GM19025 (cell line): ENCODE measurements around the gene IL16.

Source experiments
- ATAC-seq: cut with Tn5 transposase; IDR thresholded peaks from one replicate; pipeline ENCODE4 v1.9.1; 2021; ENCODE audit warnings: mild to moderate bottlenecking, low read depth, moderate library complexity; ENCODE audit not compliant: unreplicated experiment

The IL16 gene

DNA sequence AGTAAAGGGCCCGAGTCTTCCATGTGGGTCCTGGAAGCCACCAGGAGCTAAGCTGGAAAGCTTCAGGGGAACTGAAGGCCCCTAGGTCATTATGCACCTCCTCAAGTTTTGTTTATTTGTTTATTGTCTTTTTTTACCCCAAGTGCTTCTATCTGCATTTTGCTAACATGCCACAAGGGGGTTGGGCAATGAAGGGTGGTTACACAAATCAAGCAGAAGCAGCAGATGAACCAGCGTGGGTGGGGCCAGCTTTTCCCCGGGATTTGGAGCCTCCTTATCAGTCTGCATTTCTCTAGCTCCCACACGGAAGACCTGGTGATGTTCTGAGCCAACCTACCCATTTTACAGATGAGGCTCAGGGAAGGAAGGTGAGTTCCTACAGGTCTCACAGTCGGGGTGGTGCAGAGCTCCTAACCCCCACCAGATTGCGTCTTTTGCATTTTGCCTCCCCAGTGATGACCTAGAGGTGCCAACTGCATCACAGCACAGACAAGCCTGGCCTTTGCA, 160.6 kb downstream of the IL16 start:
- no peak for ATAC-seq

DNA sequence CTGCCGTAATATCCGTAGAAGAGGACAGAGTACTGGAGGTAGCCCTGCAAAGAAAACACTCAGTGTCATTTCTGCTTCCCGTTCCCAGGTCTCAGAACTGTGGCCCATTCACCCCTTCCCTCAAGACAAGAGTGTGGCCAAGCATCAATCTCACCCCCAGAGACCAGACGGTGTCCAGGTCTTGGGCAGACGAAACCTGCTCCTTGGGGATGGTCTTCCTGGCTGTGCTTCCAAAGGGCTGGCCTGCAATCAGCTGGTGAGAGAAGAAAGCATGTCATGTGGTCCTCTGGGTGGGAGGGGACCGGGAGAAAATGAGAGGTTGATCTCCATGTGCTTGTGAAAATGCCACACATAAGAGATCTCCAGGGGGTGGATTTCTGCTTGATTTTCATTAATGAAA, 161.6 kb downstream of the IL16 start:
- no peak for ATAC-seq

DNA sequence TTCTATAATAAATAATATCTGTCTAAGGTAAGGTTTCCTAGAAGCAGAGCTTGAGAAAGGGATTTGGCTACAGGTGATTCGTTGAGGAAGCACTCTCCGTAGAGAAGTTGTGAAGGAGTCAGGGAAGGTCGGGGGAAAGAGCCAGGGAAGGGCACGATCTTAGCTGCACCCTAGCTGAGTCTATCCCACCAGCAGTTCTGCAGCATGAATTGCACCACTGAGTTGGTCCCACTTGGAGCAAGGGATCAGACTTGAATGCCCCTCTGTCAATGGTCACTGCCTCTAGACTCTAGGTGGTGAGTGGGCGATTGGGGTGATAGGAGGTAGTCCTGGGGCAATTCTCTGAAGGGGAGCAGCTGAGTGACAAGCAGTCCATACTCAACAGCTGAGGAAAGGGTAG, 163.8 kb downstream of the IL16 start:
- ATAC-seq, result no peak

DNA sequence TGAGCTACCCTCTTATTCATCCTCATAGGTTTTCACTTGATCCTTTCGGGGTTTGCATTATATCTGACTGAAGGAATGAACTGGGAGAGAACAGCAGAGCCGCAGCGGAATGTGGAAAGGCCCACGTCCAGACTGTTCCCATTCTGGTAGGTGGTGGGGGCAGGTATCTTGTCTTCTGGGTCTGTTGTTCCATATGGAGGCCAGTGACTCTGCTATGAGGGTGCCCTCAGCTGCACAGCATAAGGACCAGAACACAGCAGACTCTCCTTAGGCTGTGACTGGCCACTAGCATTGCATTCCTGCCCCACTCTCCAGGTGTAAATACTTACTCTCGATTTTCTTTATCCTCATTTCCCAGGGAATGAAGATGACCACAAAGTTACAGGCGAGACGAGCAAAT, 165.2 kb downstream of the IL16 start:
- no peak for ATAC-seq

DNA sequence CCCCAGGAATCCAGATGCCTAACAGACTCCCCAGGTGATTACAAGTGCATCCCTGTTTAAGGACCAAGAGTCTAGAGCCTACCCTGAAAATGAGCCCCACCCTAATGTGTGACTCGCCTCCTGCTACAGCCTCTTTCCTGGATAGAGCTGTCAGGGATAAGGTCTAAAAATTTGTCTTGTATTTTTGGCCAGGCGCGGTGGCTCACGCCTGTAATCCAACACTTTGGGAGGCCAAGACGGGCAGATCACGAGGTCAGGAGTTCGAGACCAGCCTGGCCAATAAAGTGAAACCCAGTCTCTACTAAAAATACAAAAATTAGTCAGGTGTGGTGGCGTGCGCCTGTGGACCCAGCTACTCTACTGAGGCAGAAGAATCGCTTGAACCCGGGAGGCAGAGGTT, 166.1 kb downstream of the IL16 start:
- ATAC-seq, result no peak

DNA sequence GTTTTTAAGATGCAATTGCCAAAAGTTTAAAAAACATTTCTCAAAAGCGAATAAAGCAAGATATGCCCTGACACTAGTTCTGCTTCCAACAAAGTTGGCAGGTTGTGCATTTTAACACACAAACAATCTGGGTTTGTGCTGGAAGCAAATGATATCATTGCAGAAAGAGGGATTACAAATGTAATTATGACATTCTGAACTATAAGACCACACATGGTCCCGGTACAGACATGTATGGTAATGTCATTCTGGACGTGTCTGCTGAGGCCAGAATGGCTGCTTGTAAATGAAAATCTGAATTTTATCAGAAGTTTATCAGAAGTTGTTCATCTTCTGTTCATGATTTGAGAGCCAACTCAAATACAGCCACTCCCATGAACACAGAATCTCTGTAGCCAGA, 166.6 kb downstream of the IL16 start:
- no peak for ATAC-seq
